NK-92 (cell line): ENCODE measurements around the gene OR2T10.
"Not testable (repeated sequence)": the region's sequence is repeated elsewhere in the genome, so short reads cannot be mapped to it uniquely, and the experiment has no call there.

Experiments used
- DNase-seq: peaks from one replicate; lab custom pipeline; 2025; ENCODE audit not compliant: unreplicated experiment; lab: John Stamatoyannopoulos, UW

The OR2T10 gene

GRCh38 chr1:248596615-248597014 is 885 bp downstream of the OR2T10 start:
- no peak for DNase-seq

- no peak for DNase-seq
These were observed 4.3 kb downstream of the OR2T10 start for GRCh38 chr1:248593226-248593625.

- DNase-seq: no peak
These were observed 4.8 kb downstream of the OR2T10 start for GRCh38 chr1:248592655-248593054.

GRCh38 chr1:248590055-248590454 is 7.4 kb downstream of the OR2T10 start:
- DNase-seq: no peak

- no peak for DNase-seq
These were observed 8.2 kb downstream of the OR2T10 start for GRCh38 chr1:248589334-248589733.

- no peak for DNase-seq
These were observed 12.2 kb downstream of the OR2T10 start for GRCh38 chr1:248585266-248585665.

GRCh38 chr1:248576260-248576980 is 21.1 kb downstream of the OR2T10 start:
- DNase-seq: no peak

- not testable (repeated sequence) for DNase-seq
These were observed 22.8 kb downstream of the OR2T10 start, which contains the start of gene OR2T34 for GRCh38 chr1:248574657-248575056. OR2T34 (minus strand) TSS chr1:248574757; CDS start chr1:248574757, 0 bp downstream.

- not testable (repeated sequence) for DNase-seq
These were observed 23.6 kb downstream of the OR2T10 start for GRCh38 chr1:248573856-248574255.

- not testable (repeated sequence) for DNase-seq
These were observed 25.5 kb downstream of the OR2T10 start for GRCh38 chr1:248572049-248572448.

GRCh38 chr1:248570811-248571210 is 26.7 kb downstream of the OR2T10 start:
- not testable (repeated sequence) for DNase-seq

GRCh38 chr1:248569049-248569448 is 28.5 kb downstream of the OR2T10 start:
- DNase-seq: not testable (repeated sequence)

GRCh38 chr1:248565530-248566373 is 31.7 kb downstream of the OR2T10 start:
- DNase-seq: not testable (repeated sequence)

GRCh38 chr1:248562672-248563071 is 34.8 kb downstream of the OR2T10 start, which contains the start of gene OR2T29:
OR2T29 (minus strand) TSS chr1:248562772; CDS start chr1:248559491, 3,281 bp downstream.
- not testable (repeated sequence) for DNase-seq

GRCh38 chr1:248551027-248551426 is 46.5 kb downstream of the OR2T10 start:
- DNase-seq: not testable (repeated sequence)

GRCh38 chr1:248547383-248547782 is 50.1 kb downstream of the OR2T10 start:
- not testable (repeated sequence) for DNase-seq
